GM19043 (cell line): Measurements from ENCODE around the gene XYLB.

Experiments
- ATAC-seq: cut with Tn5 transposase; IDR thresholded peaks from one replicate; pipeline ENCODE4 v1.9.1; 2021; ENCODE audit warnings: low read depth; ENCODE audit not compliant: unreplicated experiment

The XYLB gene

GRCh38 chr3:38361496-38361895 is 14.9 kb downstream of the XYLB start:
- no peak for ATAC-seq

GRCh38 chr3:38362825-38363224 is 16.2 kb downstream of the XYLB start:
- no peak for ATAC-seq

- no peak for ATAC-seq
Observed at GRCh38 chr3:38364721-38365400, 18.3 kb downstream of the XYLB start.

- no peak for ATAC-seq
Observed at GRCh38 chr3:38365469-38366062, 19.0 kb downstream of the XYLB start.

- ATAC-seq, result no peak
Observed at GRCh38 chr3:38366082-38366481, 19.5 kb downstream of the XYLB start.

GRCh38 chr3:38367779-38368178 is 21.2 kb downstream of the XYLB start:
- no peak for ATAC-seq

GRCh38 chr3:38368238-38368637 is 21.7 kb downstream of the XYLB start:
- no peak for ATAC-seq

GRCh38 chr3:38369186-38369585 is 22.6 kb downstream of the XYLB start:
- no peak for ATAC-seq

GRCh38 chr3:38370149-38370548 is 23.6 kb downstream of the XYLB start:
- no peak for ATAC-seq

GRCh38 chr3:38370861-38371260 is 24.3 kb downstream of the XYLB start:
- no peak for ATAC-seq

GRCh38 chr3:38371541-38372213 is 25.1 kb downstream of the XYLB start:
- ATAC-seq, result no peak

- no peak for ATAC-seq
Observed at GRCh38 chr3:38372214-38372601, 25.6 kb downstream of the XYLB start.

- no peak for ATAC-seq
Observed at GRCh38 chr3:38374221-38374620, 27.6 kb downstream of the XYLB start.

GRCh38 chr3:38375072-38375471 is 28.5 kb downstream of the XYLB start:
- ATAC-seq, result no peak

- no peak for ATAC-seq
Observed at GRCh38 chr3:38375488-38376097, 29.0 kb downstream of the XYLB start.

- no peak for ATAC-seq
Observed at GRCh38 chr3:38376098-38376816, 29.7 kb downstream of the XYLB start.

- no peak for ATAC-seq
Observed at GRCh38 chr3:38379201-38379770, 32.7 kb downstream of the XYLB start.

GRCh38 chr3:38382506-38383080 is 36.0 kb downstream of the XYLB start:
- no peak for ATAC-seq

- ATAC-seq, result no peak
Observed at GRCh38 chr3:38383156-38383875, 36.7 kb downstream of the XYLB start.
